NCI-H526 treated with DMSO at 0.1 percent for 48 hours (cell line): ENCODE results near the gene CCL28.
"Not testable (repeated sequence)": the region's sequence is repeated elsewhere in the genome, so short reads cannot be mapped to it uniquely, and the experiment has no call there.

Experiments used
- DNase-seq: peaks from one replicate; lab custom pipeline; 2025; lab: John Stamatoyannopoulos, UW

Gene CCL28, protein sequence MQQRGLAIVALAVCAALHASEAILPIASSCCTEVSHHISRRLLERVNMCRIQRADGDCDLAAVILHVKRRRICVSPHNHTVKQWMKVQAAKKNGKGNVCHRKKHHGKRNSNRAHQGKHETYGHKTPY

DNA sequence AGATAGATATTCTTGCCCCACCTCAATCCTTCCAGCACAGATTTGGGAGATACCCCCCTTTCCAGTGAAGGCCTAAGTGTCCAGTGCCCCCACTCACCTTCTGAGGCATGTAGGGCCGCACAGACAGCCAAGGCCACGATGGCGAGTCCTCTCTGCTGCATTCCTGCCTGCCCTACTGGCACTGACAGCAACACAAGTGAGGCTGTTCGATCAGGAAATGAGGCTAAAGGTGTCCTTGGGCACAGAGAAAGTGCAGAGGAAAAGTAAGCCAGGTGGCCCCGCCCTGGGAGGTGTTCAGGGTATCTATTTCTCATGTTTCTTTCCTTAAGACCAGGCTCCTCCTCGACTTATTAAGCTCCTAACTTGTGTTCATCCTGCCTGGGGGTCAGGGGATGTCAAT is at the start of gene CCL28:
Gene CCL28, minus strand, starts transcription at position 236 of the 400 bp plus-strand sequence. Its CDS starts 75 bp downstream, at position 161.
- DNase-seq: no peak

DNA sequence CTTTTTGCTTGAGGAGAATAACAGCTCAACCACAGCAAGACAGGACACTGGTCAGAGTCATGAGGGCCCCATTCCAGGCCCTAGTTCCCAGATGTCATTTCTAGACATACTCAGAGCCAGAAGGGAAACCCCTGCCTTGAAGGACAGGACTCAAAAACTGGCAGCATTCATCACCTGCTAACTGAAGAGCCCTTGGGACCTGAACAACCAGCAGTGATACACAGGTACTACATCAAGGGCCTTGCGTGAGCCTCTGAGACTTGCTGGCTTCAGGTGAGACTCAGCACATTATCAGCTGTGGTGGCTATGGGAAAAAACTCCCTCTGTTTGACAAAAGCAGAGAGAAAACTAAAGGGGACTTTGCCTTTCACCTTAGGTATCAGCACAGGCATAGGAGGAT is 48.9 kb upstream of the CCL28 start:
- no peak for DNase-seq

DNA sequence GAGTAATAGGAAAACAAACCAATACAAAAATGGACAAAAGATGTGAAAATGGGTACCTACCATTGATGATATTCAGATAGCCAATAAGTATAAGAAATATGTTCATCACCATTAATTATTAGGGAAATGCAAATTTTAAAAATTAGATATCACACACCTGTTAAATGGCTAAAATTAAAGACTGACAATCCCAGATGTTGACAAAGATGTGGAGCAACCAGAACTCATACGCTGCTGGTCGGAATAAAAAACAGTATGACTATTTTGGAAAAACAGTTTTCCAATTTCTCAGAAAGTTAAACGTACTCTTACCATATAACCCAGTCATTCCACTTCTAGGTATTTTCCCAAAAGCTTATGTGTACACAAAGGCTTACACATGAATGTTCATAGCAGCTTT is 44.4 kb upstream of the CCL28 start:
- no peak for DNase-seq

DNA sequence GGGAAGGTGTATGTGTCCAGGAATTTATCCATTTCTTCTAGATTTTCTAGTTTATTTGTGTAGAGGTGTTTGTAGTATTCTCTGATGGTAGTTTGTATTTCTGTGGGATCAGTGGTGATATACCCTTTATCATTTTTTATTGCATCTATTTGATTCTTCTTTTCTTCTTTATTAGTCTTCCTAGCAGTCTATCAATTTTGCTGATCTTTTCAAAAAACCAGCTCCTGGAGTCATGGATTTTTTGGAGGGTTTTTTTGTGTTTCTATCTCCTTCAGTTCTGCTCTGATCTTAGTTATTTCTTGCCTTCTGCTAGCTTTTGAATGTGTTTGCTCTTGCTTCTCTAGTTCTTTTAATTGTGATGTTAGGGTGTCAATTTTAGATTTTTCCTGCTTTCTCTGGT is 29.4 kb upstream of the CCL28 start:
- not testable (repeated sequence) for DNase-seq

DNA sequence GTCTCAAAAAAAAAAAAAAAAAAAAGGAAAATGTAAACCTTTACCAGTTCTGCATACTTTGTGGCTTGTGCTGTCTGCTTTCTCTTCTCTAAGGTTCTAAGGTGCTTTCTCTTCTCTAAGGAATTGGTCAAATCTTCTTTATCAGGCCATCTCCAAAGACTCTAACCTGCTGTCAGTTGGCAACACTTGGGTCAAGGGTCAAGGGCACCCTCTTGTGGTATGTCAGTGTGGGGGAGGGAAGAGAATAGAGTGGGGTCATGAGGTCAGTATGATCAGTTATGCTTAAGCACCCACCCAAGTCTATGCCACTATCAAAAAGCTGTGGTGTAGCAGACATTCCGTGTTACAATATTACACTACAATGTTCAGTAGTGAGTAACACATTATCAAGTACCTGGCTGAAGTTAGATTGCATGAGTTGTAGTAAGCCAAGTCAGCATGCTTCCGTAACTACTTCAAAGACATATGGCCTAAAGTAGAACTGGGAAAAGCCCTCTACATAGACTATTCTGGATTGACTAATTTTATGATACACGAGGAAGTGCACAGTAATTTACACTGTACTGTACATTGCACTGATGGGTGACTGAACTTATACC is 25.0 kb upstream of the CCL28 start:
- no peak for DNase-seq

DNA sequence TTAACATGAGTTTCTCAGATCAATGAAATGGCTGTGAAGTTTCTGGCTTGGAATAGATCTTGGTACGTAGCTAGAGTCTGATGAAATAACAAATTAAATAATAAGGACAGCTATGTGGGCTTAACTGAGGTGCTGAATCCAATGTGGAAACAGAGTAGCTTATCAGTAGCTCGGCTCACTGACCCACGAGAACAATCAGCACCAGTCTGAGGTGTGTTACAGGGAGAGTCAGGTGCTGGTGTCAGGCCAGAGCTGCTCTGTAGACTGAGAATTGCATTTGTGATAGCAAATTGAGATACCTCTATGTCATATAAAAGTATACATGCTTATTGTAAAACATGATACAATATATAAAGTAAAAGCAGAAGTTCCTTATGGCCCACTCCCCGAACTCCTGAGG is 21.2 kb upstream of the CCL28 start:
- no peak for DNase-seq

DNA sequence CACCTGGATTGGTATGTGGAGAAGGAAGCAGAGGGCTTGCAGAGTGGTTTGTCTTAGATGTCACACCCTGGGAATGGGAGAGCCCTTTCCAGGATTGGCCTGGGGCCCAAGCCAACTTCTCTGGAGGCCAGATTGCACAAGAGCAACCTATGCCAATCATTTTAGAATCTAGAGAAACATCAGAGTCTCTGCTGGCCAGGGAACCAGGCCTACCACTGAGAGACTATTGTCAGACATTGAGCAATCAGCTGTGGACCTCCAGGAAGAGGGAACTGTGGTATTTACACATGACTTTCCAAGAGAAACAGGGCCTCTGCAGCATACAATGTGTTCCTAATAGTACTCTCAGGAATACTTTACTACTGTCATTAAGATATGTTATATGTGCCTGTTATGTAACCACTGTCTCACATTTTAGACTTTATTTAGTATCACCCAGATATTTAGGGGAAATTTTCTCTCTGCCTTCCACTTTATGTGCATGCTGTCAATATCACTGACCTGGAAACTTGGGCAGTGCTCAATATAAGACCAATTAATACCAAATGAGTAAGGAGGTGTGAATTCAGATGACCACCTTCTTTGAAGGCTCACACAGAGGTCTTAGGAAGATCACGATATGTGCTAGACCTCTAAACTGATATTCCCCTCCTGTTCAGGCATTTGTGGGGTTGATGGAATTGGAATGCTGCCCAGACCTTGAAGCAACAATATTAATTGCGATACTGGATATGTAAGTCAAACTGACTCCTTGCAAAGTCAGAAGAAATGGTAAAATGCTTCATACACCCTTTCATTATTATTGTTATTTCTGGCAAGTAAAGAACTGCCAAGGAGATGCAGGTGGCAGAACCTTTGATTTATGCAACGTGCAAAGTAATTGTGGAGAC is 20.5 kb upstream of the CCL28 start:
- no peak for DNase-seq

DNA sequence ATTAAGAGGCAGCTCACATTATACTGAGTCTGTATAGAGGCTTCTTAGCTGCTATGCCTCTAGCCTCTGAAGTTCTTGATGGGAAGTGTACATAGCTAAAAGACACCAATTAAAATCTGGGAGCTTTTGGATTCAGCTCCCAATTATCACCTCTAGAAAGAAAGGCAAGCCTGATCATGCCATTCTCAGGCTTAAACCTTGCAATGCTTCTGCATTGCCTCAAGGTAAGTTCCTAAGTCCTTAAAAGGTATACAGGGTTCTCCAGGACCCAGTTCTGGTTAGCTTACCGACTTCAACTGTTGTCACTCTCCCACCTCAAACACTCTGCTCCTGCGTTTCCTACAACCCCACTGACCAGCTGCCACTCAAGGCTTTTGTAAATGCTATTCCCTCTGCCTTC is 17.5 kb upstream of the CCL28 start:
- DNase-seq: no peak

DNA sequence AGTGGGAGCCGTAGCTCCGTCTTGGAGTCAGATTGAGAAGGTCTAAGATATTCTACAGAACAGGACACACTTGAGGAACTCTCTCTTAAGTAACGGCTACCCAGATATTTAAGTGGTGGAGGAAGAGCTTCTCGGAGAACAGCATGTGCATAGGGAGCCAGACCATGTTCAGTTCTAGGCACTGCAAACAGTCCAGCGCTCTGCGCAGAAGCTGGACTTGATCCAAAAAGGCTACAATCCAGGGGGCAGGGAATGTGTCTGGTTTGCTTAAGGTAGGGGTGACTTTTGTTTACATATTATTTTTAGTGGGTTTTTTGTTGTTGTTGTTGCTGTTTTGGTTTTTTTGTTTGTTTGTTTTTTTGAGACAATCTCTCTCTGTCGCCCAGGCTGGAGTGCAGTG is 16.8 kb upstream of the CCL28 start:
- DNase-seq: no peak

DNA sequence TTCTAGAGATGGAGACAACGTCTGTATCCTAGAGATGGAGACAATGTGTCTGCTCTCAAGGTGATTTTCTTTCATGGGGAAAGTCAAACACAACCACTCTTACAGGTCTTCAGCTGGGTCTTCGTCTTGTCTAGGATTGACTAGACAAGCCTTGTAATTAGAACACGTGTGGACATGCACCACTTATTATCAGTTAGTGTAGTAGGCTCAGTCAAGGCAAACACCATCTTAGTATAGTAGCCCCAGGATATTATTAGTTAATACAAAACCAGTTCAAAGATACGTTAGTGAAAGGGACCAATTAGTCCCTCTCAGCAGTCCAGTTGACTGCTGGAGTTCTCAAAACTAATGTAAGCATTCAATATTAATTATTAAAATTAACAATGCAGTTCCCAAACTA is 15.1 kb upstream of the CCL28 start:
- no peak for DNase-seq

DNA sequence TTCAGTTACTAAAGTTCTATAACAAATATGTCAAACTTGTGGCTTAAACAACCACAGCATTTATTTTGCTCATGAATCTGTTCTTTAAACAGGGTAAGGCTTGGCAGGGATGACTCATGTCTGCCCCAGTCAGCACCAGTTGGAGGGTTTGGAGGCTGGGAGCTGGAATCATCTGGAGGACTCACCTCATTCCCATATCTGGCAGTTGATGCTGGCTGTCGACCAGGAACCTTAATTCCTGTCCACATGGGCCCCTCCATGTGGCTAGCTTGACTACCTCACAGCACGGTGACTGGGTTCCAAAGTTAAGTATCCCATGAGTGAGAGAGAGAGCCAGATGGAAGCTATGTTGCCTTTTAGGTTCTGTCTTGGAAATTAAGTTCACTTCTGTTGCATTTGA is 13.8 kb upstream of the CCL28 start:
- DNase-seq: no peak

DNA sequence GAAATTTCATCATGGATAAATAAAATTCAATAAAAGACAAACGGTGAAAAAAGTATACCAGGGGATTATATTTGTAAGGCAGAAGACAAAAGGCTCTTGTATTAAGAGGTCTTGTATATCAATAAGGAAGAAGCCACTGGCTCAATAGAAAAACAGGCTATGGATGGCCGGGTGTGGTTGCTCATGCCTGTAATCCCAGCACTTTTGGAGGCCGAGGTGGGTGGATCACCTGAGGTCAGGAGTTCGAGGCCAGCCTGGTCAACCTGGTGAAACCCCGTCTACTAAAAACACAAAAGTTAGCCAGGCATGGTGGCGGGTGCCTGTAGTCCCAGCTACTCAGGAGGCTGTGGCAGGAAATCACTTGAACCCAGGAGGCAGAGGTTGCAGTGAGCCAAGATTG is 10.9 kb upstream of the CCL28 start:
- not testable (repeated sequence) for DNase-seq

DNA sequence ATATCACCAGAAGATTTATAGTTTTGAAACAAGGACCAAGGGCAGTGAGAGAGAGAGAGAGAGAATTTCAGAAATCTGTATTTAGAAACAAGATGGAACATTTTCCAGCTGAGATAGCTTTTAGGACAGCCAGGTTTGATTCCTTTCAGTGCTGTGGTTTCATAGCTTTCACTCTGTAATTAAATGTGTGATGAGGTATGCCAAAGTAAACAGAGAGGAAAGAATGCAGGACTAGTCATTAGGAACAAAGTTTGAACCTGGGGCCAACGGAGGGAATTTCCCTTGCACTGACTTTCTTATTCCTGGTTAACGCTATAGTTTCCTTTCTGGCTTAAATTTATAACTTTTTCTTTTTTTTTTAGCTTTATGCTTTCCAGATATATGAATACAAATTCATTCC is 10.0 kb upstream of the CCL28 start:
- no peak for DNase-seq

DNA sequence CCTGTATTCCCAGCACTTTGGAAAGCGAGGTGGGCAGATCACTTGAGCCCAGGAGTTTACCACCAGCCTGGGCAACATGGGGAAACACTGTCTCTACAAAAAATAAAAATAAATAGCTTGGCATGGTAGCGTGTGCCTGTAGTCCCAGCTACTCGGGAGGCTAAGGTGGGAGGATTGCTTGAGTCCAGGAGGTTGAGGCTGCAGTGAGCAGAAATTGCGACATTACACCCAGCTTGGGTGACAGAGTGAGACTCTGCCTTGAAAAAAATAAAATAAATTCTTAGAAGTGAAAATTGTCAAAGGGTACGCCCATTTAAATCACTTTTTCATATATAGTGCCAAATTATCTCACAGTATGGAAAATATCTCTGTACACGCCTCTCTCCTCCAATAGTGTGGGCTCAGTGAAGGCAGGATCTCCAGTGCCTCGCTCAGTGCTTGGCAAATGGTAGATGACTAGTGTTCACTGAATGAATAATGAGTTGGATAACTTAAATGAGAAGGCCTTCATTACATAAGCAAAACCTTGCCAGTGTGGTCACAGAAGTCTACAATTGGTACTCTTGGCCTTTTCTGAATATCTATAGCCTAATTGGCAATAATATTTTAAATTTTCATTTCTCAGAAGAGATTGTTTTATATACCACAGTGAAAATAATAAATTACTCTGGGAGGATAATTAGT is 9.4 kb upstream of the CCL28 start:
- no peak for DNase-seq

DNA sequence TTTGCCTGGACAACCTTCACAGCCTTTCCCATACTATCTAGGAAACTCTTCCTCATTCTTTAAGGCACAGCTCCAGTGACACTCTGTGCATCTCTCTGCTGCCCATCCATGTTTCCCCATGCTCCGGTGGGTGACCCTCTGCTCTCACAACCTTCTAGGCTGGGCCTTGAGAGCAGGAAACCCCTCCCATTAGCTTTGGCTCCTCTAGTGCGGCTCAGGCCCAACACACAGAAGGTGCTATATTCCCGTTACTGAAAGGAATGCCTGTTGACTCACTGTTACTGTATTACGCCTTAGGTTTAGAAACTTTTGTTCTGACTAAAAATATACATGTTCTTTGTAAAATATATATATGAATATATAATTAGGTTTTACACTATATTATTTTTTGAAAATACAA is 8.1 kb upstream of the CCL28 start:
- no peak for DNase-seq

DNA sequence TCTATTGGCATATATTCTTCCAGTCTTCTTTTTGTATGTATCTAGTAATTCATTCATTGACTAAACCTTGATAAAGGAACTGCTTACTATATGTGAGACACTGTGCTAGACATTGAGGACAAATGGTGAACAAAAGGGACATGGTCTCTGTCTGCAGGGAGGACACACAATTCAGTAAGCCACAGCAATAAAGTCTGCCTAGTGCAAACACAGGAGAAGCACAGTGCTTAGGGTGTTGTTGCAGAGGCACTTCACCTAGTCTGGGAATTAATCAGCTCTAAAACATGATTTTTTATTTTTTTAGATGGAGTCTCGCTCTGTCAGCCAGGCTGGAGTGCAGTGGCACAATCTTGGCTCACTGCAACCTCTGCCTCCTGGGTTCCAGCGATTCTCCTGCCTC is 6.4 kb upstream of the CCL28 start:
- no peak for DNase-seq

DNA sequence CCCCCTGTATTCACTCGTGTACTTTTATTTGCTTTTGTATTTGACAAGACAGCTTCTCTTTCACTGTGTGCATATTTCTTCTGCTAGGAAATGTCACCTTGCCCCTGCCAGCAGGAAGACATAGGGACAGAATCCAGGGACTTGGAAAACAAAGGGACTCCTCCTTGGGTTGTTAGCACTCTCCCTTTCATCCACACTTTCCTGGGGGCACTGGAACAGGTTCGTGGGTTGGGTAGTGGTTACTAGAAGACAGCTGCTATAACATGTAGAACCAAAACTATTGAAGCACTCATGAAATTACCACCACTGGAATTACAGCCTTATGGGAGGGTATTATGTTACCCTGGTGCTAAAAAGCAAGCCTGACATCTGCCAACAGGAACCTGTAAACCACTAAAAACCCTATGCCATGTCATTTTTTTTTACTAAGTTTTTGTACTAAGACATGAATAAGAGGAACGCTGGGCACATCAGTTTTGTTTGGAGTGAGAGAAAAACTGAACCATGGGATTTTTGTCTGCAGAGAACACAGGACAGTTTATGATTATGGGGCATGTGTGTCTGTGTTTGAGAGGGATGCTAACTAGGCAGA is 4.7 kb upstream of the CCL28 start:
- DNase-seq: no peak

DNA sequence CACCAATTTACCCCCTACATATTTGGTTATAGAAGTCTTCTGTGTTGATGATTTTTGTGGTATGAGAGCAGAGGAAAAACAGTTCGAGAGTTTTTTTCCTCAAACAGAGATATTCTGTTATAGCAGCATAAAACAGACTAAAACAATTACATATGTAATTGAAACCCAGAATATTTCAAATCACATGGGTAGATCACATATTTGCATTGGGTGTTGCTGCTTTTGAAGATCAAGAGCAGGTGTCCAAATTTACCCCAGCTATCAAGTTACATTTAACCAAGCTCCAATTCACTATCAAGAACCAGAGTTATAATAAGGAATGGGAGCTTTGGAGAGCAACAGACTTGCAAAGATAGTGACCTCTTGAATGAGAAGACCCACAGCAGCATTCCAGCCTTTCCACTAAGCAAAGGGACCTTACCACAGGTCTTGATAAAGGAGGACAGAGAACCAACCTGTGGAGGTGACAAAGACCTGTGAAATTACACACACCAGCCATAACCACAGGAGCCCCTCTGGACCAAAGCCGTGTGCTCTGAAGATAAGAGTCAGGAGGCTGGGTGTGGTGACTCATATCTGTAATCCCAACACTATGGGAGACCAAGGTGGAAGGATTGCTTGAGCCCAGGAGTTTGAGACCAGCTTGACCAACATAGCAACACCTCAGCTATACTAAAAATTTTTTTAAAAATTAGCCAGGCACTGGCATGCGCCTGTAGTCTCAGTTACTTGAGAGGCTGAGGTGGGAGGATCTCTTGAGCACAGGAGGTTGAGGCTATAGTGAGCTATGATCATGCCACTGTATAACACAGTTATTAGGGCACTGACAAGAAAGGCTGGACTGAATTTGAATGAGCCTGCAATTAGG is 4.0 kb upstream of the CCL28 start:
- peak; percentile 39 for DNase-seq

DNA sequence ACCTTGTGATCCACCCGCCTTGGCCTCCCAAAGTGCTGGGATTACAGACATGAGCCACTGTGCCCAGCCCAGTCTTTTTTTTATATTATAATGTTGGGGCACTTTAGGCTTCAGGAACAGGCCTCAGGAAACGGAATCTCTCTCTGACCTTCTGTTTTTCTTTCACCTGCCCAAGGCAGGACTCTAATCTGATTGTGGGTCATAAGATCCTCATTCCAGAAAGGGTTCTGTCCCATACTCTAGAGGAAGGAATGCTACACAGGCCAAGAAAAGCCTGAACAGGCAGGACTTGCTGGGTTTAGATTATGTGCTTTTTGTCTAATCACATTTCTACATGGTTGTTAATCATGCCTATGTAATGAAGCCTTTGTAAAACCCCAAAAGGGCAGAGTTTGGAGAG is 1.8 kb upstream of the CCL28 start:
- no peak for DNase-seq

DNA sequence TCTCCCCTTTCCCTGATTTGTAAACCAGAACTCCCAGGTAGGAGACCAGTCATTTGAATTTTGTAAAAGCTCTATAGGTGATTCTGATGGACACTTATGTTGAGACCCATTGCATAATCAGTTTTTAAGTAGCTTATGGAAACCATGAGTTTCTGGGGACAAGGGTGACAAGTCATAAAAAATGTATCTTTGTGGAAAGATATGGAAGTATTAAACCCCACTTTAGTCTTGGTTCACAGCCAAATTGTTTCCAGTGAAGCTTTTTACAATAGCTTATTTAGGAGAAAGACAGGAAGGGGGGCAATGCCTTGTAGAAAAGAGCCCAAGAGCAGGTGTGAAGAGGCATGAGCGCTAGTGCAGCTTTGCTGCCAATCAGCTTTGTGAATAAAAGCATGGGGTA is 453 bp upstream of the CCL28 start:
- DNase-seq: no peak

DNA sequence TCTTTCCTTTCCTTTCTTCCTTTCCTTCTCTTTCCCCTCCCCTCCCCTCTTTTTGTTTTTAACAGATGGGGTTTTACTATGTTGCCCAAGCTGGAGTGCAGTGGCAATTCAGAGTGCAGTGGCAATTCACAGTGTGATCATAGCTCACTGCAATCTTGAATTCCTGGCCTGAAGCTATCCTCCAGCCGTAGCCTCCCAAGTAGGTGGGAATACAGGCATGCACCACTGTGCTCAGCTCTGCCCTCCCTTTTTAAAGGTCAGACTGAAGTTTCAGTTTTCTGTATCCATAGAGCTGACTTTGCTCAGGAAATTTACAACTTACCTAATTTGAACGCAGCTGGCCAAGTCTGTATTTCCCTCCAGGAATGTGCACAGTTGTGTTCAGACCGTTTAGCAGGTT is 696 bp downstream of the CCL28 start:
- no peak for DNase-seq

DNA sequence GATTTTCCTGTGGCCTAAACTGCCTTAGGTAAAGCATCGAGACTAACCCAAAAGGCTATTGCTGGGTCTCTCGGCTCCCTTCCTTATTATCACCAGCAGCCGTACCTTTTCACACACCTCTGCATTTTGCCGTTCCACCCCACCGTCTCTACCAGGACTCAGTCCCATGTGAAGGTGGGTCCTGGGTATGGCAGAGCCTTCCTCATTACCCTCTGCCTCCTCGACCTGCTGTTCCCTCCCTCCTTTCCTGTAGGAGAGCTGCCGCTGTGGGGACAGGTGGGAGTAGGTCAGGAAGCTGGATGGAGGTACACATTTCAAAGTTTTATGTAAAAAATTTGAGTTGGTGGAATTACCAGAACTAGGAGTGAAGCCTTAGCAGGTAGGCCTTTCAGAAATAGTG is 1.8 kb downstream of the CCL28 start:
- no peak for DNase-seq
